Measurements from ENCODE around the gene CTNNA2.

- TF ChIP-seq POLR2AphosphoS5 (IDR thresholded peaks at IDR 0.05; ENCODE audit: low read depth, low read length), result no peak
- TF ChIP-seq, protein P1, sequence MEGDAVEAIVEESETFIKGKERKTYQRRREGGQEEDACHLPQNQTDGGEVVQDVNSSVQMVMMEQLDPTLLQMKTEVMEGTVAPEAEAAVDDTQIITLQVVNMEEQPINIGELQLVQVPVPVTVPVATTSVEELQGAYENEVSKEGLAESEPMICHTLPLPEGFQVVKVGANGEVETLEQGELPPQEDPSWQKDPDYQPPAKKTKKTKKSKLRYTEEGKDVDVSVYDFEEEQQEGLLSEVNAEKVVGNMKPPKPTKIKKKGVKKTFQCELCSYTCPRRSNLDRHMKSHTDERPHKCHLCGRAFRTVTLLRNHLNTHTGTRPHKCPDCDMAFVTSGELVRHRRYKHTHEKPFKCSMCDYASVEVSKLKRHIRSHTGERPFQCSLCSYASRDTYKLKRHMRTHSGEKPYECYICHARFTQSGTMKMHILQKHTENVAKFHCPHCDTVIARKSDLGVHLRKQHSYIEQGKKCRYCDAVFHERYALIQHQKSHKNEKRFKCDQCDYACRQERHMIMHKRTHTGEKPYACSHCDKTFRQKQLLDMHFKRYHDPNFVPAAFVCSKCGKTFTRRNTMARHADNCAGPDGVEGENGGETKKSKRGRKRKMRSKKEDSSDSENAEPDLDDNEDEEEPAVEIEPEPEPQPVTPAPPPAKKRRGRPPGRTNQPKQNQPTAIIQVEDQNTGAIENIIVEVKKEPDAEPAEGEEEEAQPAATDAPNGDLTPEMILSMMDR (IDR thresholded peaks at IDR 0.05), result no peak
These were observed 638.8 kb downstream of the CTNNA2 start for GRCh38 chr2:80151651-80152050.

All from Panc1 (cell line).